CD4-positive, CD25-positive, alpha-beta regulatory T cell (primary cell): ENCODE measurements around the gene CROCC. TPM values are rescaled to one million over a fixed set of nuclear protein-coding genes. Genes with fewer than 3 reads are reported as not detected.
A peak's percentile ranks its signal among the peaks of the same experiment; 100 is the strongest.
"Not testable (repeated sequence)": the region's sequence is repeated elsewhere in the genome, so short reads cannot be mapped to it uniquely, and the experiment has no call there.

Source experiments
- ATAC-seq, 2 donors: fragments of 150-1000 bp; cut with Tn5 transposase; one replicate each; pipeline ENCODE4 v1.10.0; 2021; ENCODE audit warnings: low read depth in 2 of 2, moderate number of reproducible peaks in 2 of 2, moderate library complexity in 1 of 2
- DNase-seq, 3 donors: peaks; one replicate each; pipeline versions ENCODE4 v3.0.0 to v3.0.0-alpha.2; 2012 to 2022; ENCODE audit warnings: mixed read lengths in 1 of 3
- H3K27ac ChIP-seq: one replicate; pipeline ENCODE4 v1.7.0; 2013; ENCODE audit warnings: mild to moderate bottlenecking, low read length; ENCODE audit not compliant: insufficient read depth, poor library complexity, severe bottlenecking
- H3K27me3 ChIP-seq: one replicate; pipeline ENCODE4 v1.7.0; 2013; ENCODE audit warnings: low read length; ENCODE audit not compliant: control insufficient read depth, insufficient read depth
- H3K36me3 ChIP-seq: one replicate; pipeline ENCODE4 v1.7.0; 2013; ENCODE audit warnings: mild to moderate bottlenecking, low read length, moderate library complexity; ENCODE audit not compliant: control insufficient read depth, insufficient read depth
- H3K4me1 ChIP-seq: 2 replicates; pipeline ENCODE4 v1.7.0; 2013; ENCODE audit warnings: mild to moderate bottlenecking, low read length; ENCODE audit not compliant: insufficient read depth, control insufficient read depth, poor library complexity, severe bottlenecking
- H3K4me3 ChIP-seq: one replicate; pipeline ENCODE4 v1.7.0; 2013; ENCODE audit warnings: low read depth, mild to moderate bottlenecking, low read length, moderate library complexity
- H3K9me3 ChIP-seq, 2 experiments: 1 replicate in 1 of 2; 2 replicates in 1 of 2; pipeline ENCODE4 v1.7.0; 2013; ENCODE audit warnings: low read length in 2 of 2, mild to moderate bottlenecking in 1 of 2, moderate library complexity in 1 of 2; ENCODE audit not compliant: control insufficient read depth in 2 of 2
- H3K27ac Mint-ChIP-seq, 3 donors: one replicate each; pipeline ENCODE4 v1.8.0; 2020 to 2022; ENCODE audit warnings: mild to moderate bottlenecking in 3 of 3, mixed read lengths in 3 of 3, moderate library complexity in 2 of 3
- H3K27me3 Mint-ChIP-seq: one replicate; pipeline ENCODE4 v1.8.0; 2022; ENCODE audit warnings: mild to moderate bottlenecking, mixed read lengths
- H3K36me3 Mint-ChIP-seq: one replicate; pipeline ENCODE4 v1.8.0; 2020; ENCODE audit warnings: mixed read lengths
- H3K4me1 Mint-ChIP-seq, 4 donors: one replicate each; pipeline ENCODE4 v1.8.0; 2020 to 2022; ENCODE audit warnings: mixed read lengths in 4 of 4, mild to moderate bottlenecking in 1 of 4
- H3K4me3 Mint-ChIP-seq, 4 donors: one replicate each; pipeline ENCODE4 v1.8.0; 2020 to 2022; ENCODE audit warnings: mild to moderate bottlenecking in 4 of 4, mixed read lengths in 4 of 4, moderate library complexity in 3 of 4
- H3K9me3 Mint-ChIP-seq, 7 donors: one replicate each; pipeline ENCODE4 v1.8.0; 2020 to 2022; ENCODE audit warnings: mixed read lengths in 7 of 7, mild to moderate bottlenecking in 3 of 7, moderate library complexity in 2 of 7
- polyA plus RNA-seq, 4 donors: library from polyadenylated mRNA; unstranded; fragments of 300-500 nt; fragmentation: Illumina TruSeq; gene quantifications; one replicate each; pipeline ENCODE4 v1.2.3, GENCODE V29; 2021
- total RNA-seq: library from RNA; stranded (reverse); gene quantifications from one replicate; pipeline ENCODE4 v1.2.3, GENCODE V29; 2022

The CROCC gene
- total and polyA plus RNA-seq, 5 donors from 2014 or later, result 3.9 to 46.1 (median 4.3) TPM

DNA sequence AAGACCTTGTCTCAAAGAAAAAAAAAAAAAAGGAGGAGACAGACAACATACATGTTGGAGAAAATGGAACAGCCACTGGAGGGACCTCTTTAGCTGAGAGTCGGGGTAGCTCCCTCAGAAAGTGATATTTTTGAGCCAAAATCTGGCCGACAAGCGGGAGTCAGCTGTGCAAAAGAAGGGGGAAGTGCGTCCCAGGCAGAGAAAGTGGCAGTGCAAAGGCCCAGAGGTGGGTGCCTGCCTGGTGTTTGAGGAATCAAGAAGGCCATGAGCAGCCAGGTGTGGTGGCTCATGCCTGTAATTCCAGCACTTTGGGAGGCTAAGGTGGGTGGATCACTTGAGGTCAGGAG is 6.1 kb upstream of the CROCC start:
- no peaks in the 10 kb centered on the region for H3K27me3 ChIP-seq
- no peaks in the 10 kb centered on the region for H3K36me3 ChIP-seq
- Mint-ChIP-seq H3K4me1 (peaks cover 7 to 43% (median 26%) of the 10 kb centered on the region in 4 donors), H3K36me3 (no peaks in the 10 kb centered on the region), H3K27ac (peak overlapping the region in 2 of 3 donors; percentile 79 to 86), H3K4me3 (peak overlapping the region; percentile 88 to 96 (median 92)), H3K27me3 (peaks cover 4% of the 10 kb centered on the region), H3K9me3 (no peaks in the 10 kb centered on the region)
- DNase-seq (no peak), ATAC-seq (no peak)
- no peaks in the 10 kb centered on the region for H3K9me3 ChIP-seq
- no peak overlapping the region for H3K27ac ChIP-seq
- no peak overlapping the region for H3K4me3 ChIP-seq
- H3K4me1 ChIP-seq, result peaks cover 19% of the 10 kb centered on the region

DNA sequence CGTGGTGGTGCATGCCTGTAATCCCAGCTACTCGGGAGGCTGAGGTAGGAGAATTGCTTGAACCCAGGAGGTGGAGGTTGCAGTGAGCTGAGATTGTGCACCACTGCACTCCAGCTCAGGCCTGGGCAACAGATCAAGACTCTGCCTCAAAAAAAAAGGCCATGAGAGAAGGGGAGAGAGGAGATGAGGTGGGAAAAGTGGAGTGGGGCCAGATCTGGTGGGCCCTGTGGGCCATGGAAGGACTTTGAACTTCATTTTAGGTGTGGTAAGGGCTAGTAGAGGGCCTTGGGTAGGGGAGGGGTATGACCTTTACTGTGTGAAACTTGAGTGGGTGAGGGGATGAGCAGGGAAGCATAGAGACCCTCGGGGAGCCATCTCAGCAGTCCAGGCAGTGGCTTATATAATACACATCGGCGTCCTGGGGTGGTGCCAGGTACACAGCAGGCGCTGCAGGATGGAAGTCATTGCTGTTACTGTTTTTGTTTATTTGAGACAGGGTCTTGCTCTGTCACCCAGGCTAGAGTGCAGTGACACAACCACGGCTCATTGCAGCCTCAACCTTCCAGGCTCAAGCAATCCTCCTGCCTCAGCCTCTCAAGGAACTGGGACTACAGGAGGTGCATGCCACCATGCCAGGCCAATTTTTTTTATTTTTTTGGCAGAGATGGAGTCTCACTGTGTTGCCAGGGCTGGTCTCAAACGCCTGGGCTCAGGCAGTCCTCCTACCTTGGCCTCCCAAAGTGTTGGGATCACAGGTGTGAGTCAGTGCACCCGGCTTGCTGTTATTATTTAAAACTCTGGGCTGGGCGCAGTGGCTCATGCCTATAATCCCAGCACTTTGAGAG is 5.5 kb upstream of the CROCC start:
- not testable (repeated sequence) for DNase-seq, H3K27me3 Mint-ChIP-seq, H3K9me3 Mint-ChIP-seq, H3K27me3 ChIP-seq, ATAC-seq, H3K36me3 ChIP-seq, H3K27ac ChIP-seq, H3K4me3 ChIP-seq, H3K36me3 Mint-ChIP-seq, H3K9me3 ChIP-seq
- H3K4me1 ChIP-seq, result peaks cover 19% of the 10 kb centered on the region
- peak overlapping the region in 2 of 3 donors; percentile 41 to 75 for H3K27ac Mint-ChIP-seq
- peaks cover 7 to 49% (median 28%) of the 10 kb centered on the region in 4 donors for H3K4me1 Mint-ChIP-seq
- H3K4me3 Mint-ChIP-seq, result peak overlapping the region; percentile 54 to 96 (median 91)

DNA sequence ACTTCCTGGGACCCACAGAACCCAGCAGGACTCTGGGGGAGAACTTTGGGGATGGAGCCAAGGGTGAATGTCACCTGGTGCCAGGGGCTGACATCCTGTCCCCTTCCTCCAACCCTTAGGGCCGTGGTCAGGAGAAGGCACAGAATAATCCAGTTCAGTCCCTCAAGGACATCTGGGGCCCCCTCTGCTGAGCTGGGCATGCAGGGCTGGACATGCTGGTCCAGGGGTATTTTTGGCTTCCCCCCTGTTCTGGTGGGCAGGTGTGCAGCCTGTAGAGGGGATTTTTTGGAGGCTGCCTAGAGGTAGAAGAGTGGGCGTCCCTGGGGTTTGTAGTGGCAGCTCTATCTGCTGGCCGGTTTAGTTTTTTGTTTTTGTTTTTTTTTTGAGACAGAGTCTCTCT is 3.4 kb upstream of the CROCC start:
- H3K36me3 Mint-ChIP-seq, result peaks cover 2% of the 10 kb centered on the region
- ATAC-seq (no peak), DNase-seq (no peak)
- no peak overlapping the region for H3K4me3 Mint-ChIP-seq
- peaks cover 4% of the 10 kb centered on the region for H3K27me3 Mint-ChIP-seq
- H3K9me3 Mint-ChIP-seq, result no peaks in the 10 kb centered on the region
- H3K4me1 ChIP-seq, result peaks cover 23% of the 10 kb centered on the region
- H3K27me3 ChIP-seq, result no peaks in the 10 kb centered on the region
- H3K36me3 ChIP-seq, result no peaks in the 10 kb centered on the region
- no peak overlapping the region for H3K4me3 ChIP-seq
- H3K27ac ChIP-seq, result no peak overlapping the region
- H3K4me1 Mint-ChIP-seq, result peaks cover 0 to 54% (median 24%) of the 10 kb centered on the region in 4 donors
- no peaks in the 10 kb centered on the region for H3K9me3 ChIP-seq
- H3K27ac Mint-ChIP-seq, result no peak overlapping the region

GRCh38 chr1:16918936-16919665 is 2.6 kb upstream of the CROCC start:
- not testable (repeated sequence) for H3K27me3 ChIP-seq, H3K4me3 ChIP-seq, H3K27ac ChIP-seq, H3K36me3 Mint-ChIP-seq, DNase-seq, H3K9me3 Mint-ChIP-seq, H3K27me3 Mint-ChIP-seq, H3K36me3 ChIP-seq, H3K9me3 ChIP-seq, ATAC-seq, H3K4me3 Mint-ChIP-seq
- H3K4me1 Mint-ChIP-seq, result peaks cover 0 to 51% (median 22%) of the 10 kb centered on the region in 4 donors
- peaks cover 19% of the 10 kb centered on the region for H3K4me1 ChIP-seq
- peak overlapping the region in 1 of 3 donors; percentile 24 for H3K27ac Mint-ChIP-seq

GRCh38 chr1:16920951-16921350 is 780 bp upstream of the CROCC start:
- Mint-ChIP-seq H3K27ac (peak overlapping the region in 1 of 3 donors; percentile 35), H3K36me3 (peaks cover 4% of the 10 kb centered on the region), H3K27me3 (no peaks in the 10 kb centered on the region), H3K4me1 (peaks cover 0 to 43% (median 12%) of the 10 kb centered on the region in 4 donors), H3K4me3 (no peak overlapping the region), H3K9me3 (no peaks in the 10 kb centered on the region)
- H3K4me3 ChIP-seq, result no peak overlapping the region
- no peak overlapping the region for H3K27ac ChIP-seq
- no peaks in the 10 kb centered on the region for H3K36me3 ChIP-seq
- ATAC-seq (no peak), DNase-seq (no peak)
- H3K27me3 ChIP-seq, result no peaks in the 10 kb centered on the region
- peaks cover 10% of the 10 kb centered on the region for H3K4me1 ChIP-seq
- H3K9me3 ChIP-seq, result no peaks in the 10 kb centered on the region

DNA sequence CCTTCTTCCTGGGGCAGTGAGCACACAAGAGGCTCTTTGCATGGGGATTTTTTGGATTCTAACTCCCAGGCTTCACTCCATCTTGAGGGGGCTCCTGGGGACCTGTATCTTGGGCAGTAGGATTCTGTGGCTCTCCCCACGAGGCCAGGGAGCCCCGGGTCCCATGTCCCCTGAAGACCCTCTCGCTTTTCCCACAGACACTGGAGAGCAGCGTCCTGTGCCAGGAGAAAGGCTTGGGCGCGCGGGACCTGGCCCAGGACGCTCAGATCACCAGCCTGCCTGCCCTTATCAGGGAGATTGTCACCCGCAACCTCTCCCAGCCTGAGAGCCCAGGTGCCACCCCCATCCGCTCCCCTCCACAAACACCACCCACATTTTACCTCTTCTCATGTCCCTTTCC is 735 bp downstream of the CROCC start:
- H3K4me3 Mint-ChIP-seq, result no peak overlapping the region
- peaks cover 0 to 46% (median 10%) of the 10 kb centered on the region in 4 donors for H3K4me1 Mint-ChIP-seq
- no peaks in the 10 kb centered on the region for H3K27me3 Mint-ChIP-seq
- ATAC-seq, result no peak
- Histone ChIP-seq H3K36me3 (no peaks in the 10 kb centered on the region), H3K4me3 (no peak overlapping the region), H3K27ac (no peak overlapping the region), H3K9me3 (no peaks in the 10 kb centered on the region), H3K27me3 (no peaks in the 10 kb centered on the region), H3K4me1 (peaks cover 10% of the 10 kb centered on the region)
- DNase-seq, result no peak
- no peaks in the 10 kb centered on the region for H3K9me3 Mint-ChIP-seq
- no peak overlapping the region for H3K27ac Mint-ChIP-seq
- peaks cover 4% of the 10 kb centered on the region for H3K36me3 Mint-ChIP-seq

DNA sequence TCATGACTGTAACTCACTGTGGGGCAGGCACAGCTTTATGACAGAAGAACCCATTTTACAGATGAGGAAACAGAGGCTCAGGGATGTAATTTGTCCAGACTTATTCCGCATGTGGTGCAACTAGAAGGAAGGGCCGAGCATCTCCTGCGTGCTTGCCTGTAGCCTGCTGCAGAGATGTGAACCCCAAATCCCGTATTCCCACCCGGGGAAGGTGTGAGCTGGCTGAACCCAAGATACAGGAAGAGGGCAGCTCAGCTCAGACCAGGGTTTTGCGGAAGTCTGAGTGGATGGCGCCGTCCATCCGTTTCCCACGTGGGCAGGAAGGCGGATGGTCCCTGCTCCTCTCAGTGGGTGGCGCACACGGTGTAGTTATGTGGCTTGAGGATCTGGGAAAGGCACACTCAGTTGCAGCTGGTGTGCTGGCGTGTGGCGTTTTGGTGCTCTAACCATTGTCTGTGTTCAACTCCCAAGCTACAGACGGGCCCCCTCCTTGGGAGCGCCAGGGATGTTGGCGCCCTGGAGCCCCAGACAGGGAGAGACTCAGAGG is 1.2 kb downstream of the CROCC start:
- Histone ChIP-seq H3K4me1 (peaks cover 10% of the 10 kb centered on the region), H3K4me3 (no peak overlapping the region), H3K27ac (no peak overlapping the region), H3K9me3 (no peaks in the 10 kb centered on the region), H3K27me3 (no peaks in the 10 kb centered on the region), H3K36me3 (no peaks in the 10 kb centered on the region)
- peaks cover 4% of the 10 kb centered on the region for H3K36me3 Mint-ChIP-seq
- H3K4me3 Mint-ChIP-seq, result no peak overlapping the region
- no peaks in the 10 kb centered on the region for H3K9me3 Mint-ChIP-seq
- no peaks in the 10 kb centered on the region for H3K27me3 Mint-ChIP-seq
- ATAC-seq (no peak), DNase-seq (no peak)
- H3K4me1 Mint-ChIP-seq, result peaks cover 0 to 46% (median 10%) of the 10 kb centered on the region in 4 donors
- peak overlapping the region in 1 of 3 donors; percentile 71 for H3K27ac Mint-ChIP-seq
